ENCODE results near the gene DHX40. TPM values are rescaled to one million over a fixed set of nuclear protein-coding genes. Genes with fewer than 3 reads are reported as not detected.

Gene DHX40
- total and polyA plus RNA-seq, 2 of the 13 experiments (the other 11 are each of a cell fraction or from before 2014, with no cell fraction given): 22.2 to 37.0 TPM

GRCh38 chr17:59565171-59565958, at the start of gene DHX40 (continued):
- no peak; the same call in none of the 2 replicates for TF ChIP-seq ZNF646 (CRISPR knock-in tag; IDR thresholded peaks at IDR 0.05)
- 0 out of 2 replicates have a peak, but pooled peaks have one; percentile 11 for TF ChIP-seq HMG20B (CRISPR knock-in tag; conservative IDR thresholded peaks at IDR 0.05)
- peak; percentile 70 for TF ChIP-seq ATF7-NPFF (CRISPR knock-in tag; IDR thresholded peaks at IDR 0.05; ENCODE audit: low read depth)
- TF ChIP-seq IKZF1 (IDR thresholded peaks at IDR 0.05): no peak
- peak; percentile 41; the same call in 1 of the 2 replicates for TF ChIP-seq ZNF230 (CRISPR knock-in tag; IDR thresholded peaks at IDR 0.05)
- TF ChIP-seq ZSCAN25 (CRISPR knock-in tag; IDR thresholded peaks at IDR 0.05): peak; percentile 20; the same call in 1 of the 2 replicates
- TF ChIP-seq ZNF468 (CRISPR knock-in tag; IDR thresholded peaks at IDR 0.05): no peak
- peak; percentile 98 for TF ChIP-seq ARID2 (CRISPR knock-in tag; IDR thresholded peaks at IDR 0.05; ENCODE audit: borderline replicate concordance)
- no peak for TF ChIP-seq YY1 (IDR thresholded peaks at IDR 0.05; ENCODE audit: insufficient read depth, insufficient replicate concordance, low read depth, low read length)
- TF ChIP-seq PHF8 (CRISPR knock-in tag; IDR thresholded peaks at IDR 0.05): peak; percentile 87
- TF ChIP-seq ZNF710 (CRISPR knock-in tag; IDR thresholded peaks at IDR 0.05; ENCODE audit: borderline replicate concordance): no peak
- peak; percentile 91 for TF ChIP-seq ZMYM2 (CRISPR knock-in tag; IDR thresholded peaks at IDR 0.05)
- TF ChIP-seq ELK4 (CRISPR knock-in tag; IDR thresholded peaks at IDR 0.05; ENCODE audit: borderline replicate concordance): peak; percentile 36; the same call in 1 of the 2 replicates
- TF ChIP-seq GABPA (IDR thresholded peaks at IDR 0.05; ENCODE audit: low read depth, low read length): peak; percentile 37; the same call in 1 of the 2 replicates
- peak; percentile 83 for TF ChIP-seq GABPA (CRISPR knock-in tag; IDR thresholded peaks at IDR 0.05; ENCODE audit: low read depth)
- no peak for TF ChIP-seq NR2F1 (CRISPR knock-in tag; IDR thresholded peaks at IDR 0.05)
- 0 out of 2 replicates have a peak, but pooled peaks have one; percentile 31 for TF ChIP-seq ZNF614 (CRISPR knock-in tag; IDR thresholded peaks at IDR 0.05; ENCODE audit: borderline replicate concordance)
- TF ChIP-seq KMT2A (CRISPR knock-in tag; IDR thresholded peaks at IDR 0.05): peak; percentile 79; the same call in 1 of the 2 replicates
- TF ChIP-seq TEF (CRISPR knock-in tag; IDR thresholded peaks at IDR 0.05): peak; percentile 70; the same call in 1 of the 2 replicates

All from HepG2 (cell line).